ENCODE results near the gene SERPINA5.

Gene SERPINA5

DNA sequence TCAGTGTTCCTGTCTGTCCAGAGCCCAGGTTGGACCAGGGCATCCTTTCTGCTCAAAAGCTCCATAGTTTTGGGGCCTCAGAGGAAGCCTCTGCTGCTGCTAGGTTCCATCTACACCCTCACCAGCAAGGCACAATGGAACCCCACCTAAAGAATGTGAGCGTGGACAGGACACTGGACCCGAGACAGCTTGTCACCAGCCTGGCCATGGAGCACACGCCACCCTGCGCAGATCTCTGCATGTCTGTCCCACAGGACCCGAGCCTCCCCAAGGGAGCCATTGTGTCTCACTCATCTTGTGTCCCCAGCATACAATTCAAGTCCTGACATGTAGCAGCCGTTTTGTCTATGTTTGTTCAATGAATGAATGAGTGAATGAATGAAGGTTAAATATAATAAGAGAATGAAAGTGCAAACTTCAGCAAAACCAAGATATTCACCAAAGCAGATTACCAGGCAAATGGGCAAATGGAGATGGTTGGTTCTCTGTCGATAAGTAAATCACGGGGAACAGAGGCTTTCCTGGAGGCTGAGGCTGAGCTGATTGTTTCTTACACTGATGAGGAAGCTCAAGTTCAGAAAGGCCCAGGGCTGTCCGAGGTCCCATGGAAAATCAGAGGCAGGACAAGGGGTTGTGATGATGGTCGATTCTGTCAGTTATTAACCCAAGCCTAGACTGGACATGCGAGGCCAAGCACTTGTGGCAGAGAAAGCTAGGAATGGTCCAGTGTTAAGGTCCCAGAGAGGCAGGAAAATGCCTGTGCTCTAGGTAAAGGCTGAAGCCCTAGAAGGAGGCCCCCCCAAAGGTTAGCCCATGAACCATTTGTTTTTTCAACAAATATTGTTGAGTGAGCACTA is 58.0 kb downstream of the SERPINA5 start:
- DNase-seq (ENCODE audit: low read depth), result no peak
- H3K4me3 ChIP-seq (ENCODE audit: low read length), result no peak overlapping the region
- TF ChIP-seq, protein P1, sequence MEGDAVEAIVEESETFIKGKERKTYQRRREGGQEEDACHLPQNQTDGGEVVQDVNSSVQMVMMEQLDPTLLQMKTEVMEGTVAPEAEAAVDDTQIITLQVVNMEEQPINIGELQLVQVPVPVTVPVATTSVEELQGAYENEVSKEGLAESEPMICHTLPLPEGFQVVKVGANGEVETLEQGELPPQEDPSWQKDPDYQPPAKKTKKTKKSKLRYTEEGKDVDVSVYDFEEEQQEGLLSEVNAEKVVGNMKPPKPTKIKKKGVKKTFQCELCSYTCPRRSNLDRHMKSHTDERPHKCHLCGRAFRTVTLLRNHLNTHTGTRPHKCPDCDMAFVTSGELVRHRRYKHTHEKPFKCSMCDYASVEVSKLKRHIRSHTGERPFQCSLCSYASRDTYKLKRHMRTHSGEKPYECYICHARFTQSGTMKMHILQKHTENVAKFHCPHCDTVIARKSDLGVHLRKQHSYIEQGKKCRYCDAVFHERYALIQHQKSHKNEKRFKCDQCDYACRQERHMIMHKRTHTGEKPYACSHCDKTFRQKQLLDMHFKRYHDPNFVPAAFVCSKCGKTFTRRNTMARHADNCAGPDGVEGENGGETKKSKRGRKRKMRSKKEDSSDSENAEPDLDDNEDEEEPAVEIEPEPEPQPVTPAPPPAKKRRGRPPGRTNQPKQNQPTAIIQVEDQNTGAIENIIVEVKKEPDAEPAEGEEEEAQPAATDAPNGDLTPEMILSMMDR (conservative IDR thresholded peaks at IDR 0.05; ENCODE audit: low read depth, low read length), result no peak

DNA sequence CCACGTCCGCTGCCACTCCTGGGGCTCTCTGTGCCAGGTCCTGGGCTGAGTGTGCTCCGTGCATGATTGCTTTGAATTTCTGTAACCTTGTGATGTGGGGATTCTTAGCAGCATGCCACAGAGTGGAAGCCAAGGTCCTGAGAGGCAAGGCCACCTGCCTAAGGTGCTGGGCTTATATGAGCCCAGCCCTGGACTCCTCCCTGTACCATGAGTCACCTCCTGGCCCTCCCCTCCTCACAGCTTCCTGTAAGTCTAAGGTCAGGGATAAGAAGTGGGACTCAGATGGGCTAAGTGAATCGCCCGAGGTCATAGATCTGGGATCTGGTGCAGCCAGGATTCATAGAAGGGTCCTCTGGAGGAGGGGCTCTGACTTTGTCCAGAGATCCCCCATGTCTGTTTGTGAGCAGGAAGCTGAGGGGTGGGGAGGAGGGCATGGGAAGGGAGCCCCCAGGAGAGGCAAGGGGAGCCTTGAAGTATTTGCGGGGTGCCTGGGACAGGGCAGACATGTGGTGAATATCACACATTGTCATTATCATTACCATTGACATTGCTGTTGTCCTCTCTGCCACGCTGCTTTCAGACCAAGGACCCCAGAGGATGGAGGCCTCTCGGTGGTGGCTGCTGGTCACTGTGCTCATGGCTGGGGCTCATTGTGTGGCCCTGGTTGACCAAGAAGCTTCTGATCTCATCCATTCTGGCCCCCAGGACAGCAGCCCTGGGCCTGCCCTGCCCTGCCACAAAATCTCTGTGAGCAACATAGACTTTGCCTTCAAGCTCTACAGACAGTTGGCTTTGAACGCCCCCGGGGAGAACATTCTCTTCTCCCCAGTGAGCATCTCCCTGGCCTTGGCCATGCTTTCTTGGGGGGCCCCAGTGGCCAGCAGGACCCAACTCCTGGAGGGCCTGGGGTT is 59.8 kb downstream of the SERPINA5 start:
- DNase-seq (ENCODE audit: low read depth), result no peak
- H3K4me3 ChIP-seq (ENCODE audit: low read length), result no peak overlapping the region
- TF ChIP-seq, protein P1 (conservative IDR thresholded peaks at IDR 0.05; ENCODE audit: low read depth, low read length), result no peak

DNA sequence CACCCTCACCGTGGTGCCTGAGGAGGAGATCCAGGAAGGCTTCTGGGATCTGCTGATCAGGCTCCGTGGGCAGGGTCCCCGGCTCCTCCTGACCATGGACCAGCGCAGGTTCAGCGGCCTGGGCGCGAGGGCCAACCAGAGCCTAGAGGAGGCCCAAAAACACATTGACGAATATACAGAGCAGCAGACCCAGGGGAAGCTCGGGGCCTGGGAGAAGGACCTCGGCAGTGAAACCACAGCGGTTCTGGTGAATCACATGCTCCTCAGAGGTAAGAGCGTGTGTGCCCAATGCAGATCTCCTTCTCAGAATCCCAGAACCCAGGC is 60.4 kb downstream of the SERPINA5 start:
- no peak for DNase-seq (ENCODE audit: low read depth)
- no peak overlapping the region for H3K4me3 ChIP-seq (ENCODE audit: low read length)
- TF ChIP-seq, protein P1 (conservative IDR thresholded peaks at IDR 0.05; ENCODE audit: low read depth, low read length), result no peak
